Measurements from ENCODE around the gene LRP1-AS. TPM values are rescaled to one million over a fixed set of nuclear protein-coding genes. Genes with fewer than 3 reads are reported as not detected.

Gene LRP1-AS
- total RNA-seq, 2 donors from 2014 or later = not detected

DNA sequence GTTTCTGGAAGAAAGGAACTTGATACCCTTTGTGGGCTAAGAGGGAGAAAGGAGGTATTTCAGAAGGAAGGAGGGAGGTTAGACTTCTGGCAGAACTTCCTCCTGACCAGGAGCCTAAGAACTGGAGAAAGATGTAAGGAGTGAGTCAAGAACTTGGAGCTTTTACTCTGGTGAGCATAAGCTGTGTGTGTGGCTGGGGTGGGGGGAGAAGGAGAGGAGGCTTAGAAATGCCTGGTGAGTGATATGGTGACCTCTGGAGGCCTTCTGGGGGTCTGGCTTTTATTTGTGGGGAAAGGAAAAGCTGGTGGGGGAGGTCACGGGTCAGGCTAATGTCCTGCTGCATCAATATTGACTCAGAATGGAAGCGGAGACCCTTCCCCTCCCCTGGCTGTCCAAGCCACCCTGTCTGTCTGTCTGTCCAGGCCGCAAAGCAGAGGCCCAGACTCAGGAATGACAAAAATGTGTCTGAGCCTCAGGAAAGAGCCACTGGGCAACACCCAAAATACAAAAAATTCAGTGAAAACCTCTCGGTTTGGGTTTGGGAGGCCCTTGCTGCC lies 14.3 kb downstream of the LRP1-AS start:
- Histone ChIP-seq H3K4me1 (replicated peaks) (no peaks in the 10 kb centered on the region), H3K4me3 (no peak overlapping the region), H3K27ac (peak overlapping the region; percentile 30 to 57), H3K9me3 (no peaks in the 10 kb centered on the region), H3K27me3 (replicated peaks; ENCODE audit: insufficient read depth) (no peaks in the 10 kb centered on the region), H3K36me3 (no peaks in the 10 kb centered on the region)
- TF ChIP-seq POLR2AphosphoS5 (IDR thresholded peaks at IDR 0.05) = no peak
- TF ChIP-seq, protein P1, sequence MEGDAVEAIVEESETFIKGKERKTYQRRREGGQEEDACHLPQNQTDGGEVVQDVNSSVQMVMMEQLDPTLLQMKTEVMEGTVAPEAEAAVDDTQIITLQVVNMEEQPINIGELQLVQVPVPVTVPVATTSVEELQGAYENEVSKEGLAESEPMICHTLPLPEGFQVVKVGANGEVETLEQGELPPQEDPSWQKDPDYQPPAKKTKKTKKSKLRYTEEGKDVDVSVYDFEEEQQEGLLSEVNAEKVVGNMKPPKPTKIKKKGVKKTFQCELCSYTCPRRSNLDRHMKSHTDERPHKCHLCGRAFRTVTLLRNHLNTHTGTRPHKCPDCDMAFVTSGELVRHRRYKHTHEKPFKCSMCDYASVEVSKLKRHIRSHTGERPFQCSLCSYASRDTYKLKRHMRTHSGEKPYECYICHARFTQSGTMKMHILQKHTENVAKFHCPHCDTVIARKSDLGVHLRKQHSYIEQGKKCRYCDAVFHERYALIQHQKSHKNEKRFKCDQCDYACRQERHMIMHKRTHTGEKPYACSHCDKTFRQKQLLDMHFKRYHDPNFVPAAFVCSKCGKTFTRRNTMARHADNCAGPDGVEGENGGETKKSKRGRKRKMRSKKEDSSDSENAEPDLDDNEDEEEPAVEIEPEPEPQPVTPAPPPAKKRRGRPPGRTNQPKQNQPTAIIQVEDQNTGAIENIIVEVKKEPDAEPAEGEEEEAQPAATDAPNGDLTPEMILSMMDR (IDR thresholded peaks at IDR 0.05) = no peak
- TF ChIP-seq POLR2A (IDR thresholded peaks at IDR 0.05) = no peak
- 60% methylated on average over 4 of the region's 4 CpGs for whole genome bisulfite sequencing
- intact Hi-C loops (cut with DNase I) = no loop called here
- DNase-seq (ENCODE audit: low spot score) = no peak

DNA sequence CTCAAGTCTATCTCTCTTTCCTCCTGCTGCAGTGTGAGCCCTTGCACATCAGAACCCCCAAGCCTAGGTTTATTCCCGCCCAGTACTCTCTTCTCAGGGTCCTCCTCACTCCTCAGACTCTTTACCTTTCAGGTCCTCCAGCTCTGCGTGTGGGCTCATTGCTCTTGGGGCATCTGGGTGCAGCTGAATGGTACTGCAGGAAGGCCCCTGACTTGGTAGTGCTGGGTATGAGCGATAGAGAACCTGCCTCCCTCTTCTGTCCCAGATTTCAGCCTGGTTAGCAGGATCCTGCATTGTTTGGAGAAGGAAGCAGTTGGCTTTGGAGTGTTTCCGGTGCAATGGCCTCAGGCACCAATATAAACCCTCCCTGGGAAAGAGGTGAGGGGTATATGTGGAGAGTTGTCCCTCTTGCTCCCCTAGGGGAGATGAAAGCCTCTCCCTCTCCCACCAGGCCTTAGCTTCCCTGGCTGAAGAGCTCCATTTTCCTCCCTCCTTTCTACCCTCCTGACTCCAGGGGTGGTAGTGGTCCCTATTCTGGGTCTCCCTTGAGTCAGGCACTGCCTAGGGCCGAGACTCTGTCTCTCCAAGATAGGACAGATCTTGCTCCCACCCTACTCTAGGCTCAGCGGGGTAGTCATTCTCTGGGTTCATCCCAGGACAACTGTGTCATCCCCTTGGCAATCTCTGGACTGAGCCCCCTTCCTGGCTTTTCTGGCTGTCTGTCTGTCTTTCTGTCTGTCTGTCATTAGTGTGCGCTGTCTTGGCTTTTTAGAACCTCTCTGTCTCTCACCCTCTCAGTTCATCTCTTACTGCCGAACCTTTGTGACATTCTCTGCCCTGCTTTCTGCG lies 15.3 kb downstream of the LRP1-AS start:
- no peak overlapping the region for H3K4me3 ChIP-seq
- no peaks in the 10 kb centered on the region for H3K4me1 ChIP-seq (replicated peaks)
- intact Hi-C loops (cut with DNase I) = no loop called here
- DNase-seq (ENCODE audit: low spot score) = no peak
- H3K27me3 ChIP-seq (replicated peaks; ENCODE audit: insufficient read depth) = no peaks in the 10 kb centered on the region
- TF ChIP-seq POLR2AphosphoS5 (IDR thresholded peaks at IDR 0.05) = no peak
- TF ChIP-seq, protein P1 (IDR thresholded peaks at IDR 0.05) = no peak
- TF ChIP-seq POLR2A (IDR thresholded peaks at IDR 0.05) = no peak
- no peaks in the 10 kb centered on the region for H3K9me3 ChIP-seq
- H3K36me3 ChIP-seq = no peaks in the 10 kb centered on the region
- 63% methylated on average over 9 of the region's 9 CpGs for WGBS
- H3K27ac ChIP-seq = peak overlapping the region; percentile 30 to 57

DNA sequence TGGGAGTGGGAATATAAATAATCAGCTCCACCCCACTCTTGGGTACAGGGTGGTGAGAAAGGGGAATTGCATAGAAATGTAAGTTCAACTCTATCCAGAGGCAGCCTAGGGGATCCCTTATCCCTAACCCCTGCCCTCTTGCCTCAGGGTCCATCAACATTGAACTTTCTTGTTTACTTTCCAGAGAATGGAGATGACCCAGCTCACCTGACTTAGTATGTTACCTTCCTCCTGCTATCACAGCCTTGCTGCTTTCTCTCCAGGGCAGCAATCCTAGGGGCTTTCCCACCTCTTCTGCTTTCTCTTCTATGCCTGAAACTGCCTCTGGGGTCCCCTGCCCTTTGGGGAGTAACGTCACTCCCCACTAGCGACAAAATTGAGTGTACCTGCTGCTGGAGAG lies 16.5 kb downstream of the LRP1-AS start:
- Histone ChIP-seq H3K27ac (peak overlapping the region; percentile 30 to 99), H3K36me3 (no peaks in the 10 kb centered on the region), H3K27me3 (replicated peaks; ENCODE audit: insufficient read depth) (no peaks in the 10 kb centered on the region), H3K4me1 (replicated peaks) (no peaks in the 10 kb centered on the region), H3K4me3 (no peak overlapping the region), H3K9me3 (no peaks in the 10 kb centered on the region)
- TF ChIP-seq POLR2A (IDR thresholded peaks at IDR 0.05) = no peak
- TF ChIP-seq POLR2AphosphoS5 (IDR thresholded peaks at IDR 0.05) = no peak
- TF ChIP-seq, protein P1 (IDR thresholded peaks at IDR 0.05) = no peak
- 59% methylated on average over 2 of the region's 2 CpGs for WGBS
- intact Hi-C loops (cut with DNase I) = no loop called here
- no peak for DNase-seq (ENCODE audit: low spot score)

DNA sequence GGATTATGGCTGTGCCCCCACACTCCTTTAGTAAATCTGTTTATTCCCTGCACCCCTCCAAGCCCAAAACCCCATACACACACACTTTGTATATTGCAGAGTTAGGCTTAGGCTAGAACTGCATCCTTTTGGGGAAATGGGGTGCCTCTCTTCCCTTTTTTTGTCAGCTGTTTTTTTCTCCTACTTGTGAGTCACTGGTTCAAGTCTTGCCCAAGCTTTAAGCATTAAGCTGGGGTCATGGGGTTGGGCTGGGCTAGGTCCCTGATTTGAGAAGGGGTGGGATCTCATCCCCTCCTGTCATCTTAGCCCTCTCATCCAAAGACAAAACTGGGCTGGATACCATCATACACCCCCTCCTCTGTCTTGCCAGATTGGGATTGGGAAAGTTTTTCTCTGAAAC lies 17.5 kb downstream of the LRP1-AS start:
- DNase-seq (ENCODE audit: low spot score) = no peak
- intact Hi-C loops (cut with DNase I) = loop anchor here (1.0 kb wide), 1 partner anchor 21 kb away; no protein-coding TSS in a partner anchor

More for the DNA sequence above, 17.5 kb downstream of the LRP1-AS start:
- H3K9me3 ChIP-seq = no peaks in the 10 kb centered on the region
- H3K4me1 ChIP-seq (replicated peaks) = no peaks in the 10 kb centered on the region
- H3K4me3 ChIP-seq = peak overlapping the region; percentile 60 to 83
- H3K27ac ChIP-seq = peak overlapping the region; percentile 94 to 99
- H3K27me3 ChIP-seq (replicated peaks; ENCODE audit: insufficient read depth) = no peaks in the 10 kb centered on the region
- TF ChIP-seq, protein P1 (IDR thresholded peaks at IDR 0.05) = no peak
- TF ChIP-seq POLR2AphosphoS5 (IDR thresholded peaks at IDR 0.05) (no peak), POLR2A (IDR thresholded peaks at IDR 0.05) (no peak)
- no peaks in the 10 kb centered on the region for H3K36me3 ChIP-seq

All from prostate gland (tissue), 2 donors.